Memory B cell (primary cell): ENCODE results near the gene FAM181A.

ENCODE experiments used
- ATAC-seq: fragments of 150-1000 bp; cut with Tn5 transposase; 2 replicates; pipeline ENCODE4 v1.10.0; 2021; ENCODE audit warnings: low read depth, mild to moderate bottlenecking, moderate library complexity
- DNase-seq, 2 donors: peaks; one replicate each; pipeline ENCODE4 v3.0.0; 2022; ENCODE audit warnings: low spot score in 2 of 2
- H3K27ac Mint-ChIP-seq: one replicate; pipeline ENCODE4 v1.8.0; 2022; ENCODE audit warnings: mild to moderate bottlenecking, moderate library complexity, mixed read lengths
- H3K27me3 Mint-ChIP-seq: one replicate; pipeline ENCODE4 v1.8.0; 2022; ENCODE audit warnings: mixed read lengths
- H3K36me3 Mint-ChIP-seq: one replicate; pipeline ENCODE4 v1.8.0; 2022; ENCODE audit warnings: mild to moderate bottlenecking, mixed read lengths
- H3K4me1 Mint-ChIP-seq: one replicate; pipeline ENCODE4 v1.8.0; 2022; ENCODE audit warnings: mixed read lengths
- H3K4me3 Mint-ChIP-seq: one replicate; pipeline ENCODE4 v1.8.0; 2022; ENCODE audit warnings: mild to moderate bottlenecking, moderate library complexity, mixed read lengths
- H3K9me3 Mint-ChIP-seq: one replicate; pipeline ENCODE4 v1.8.0; 2022; ENCODE audit warnings: mixed read lengths

The FAM181A gene

GRCh38 chr14:93926873-93927799 lies at the start of gene FAM181A:
TSS of gene FAM181A (plus strand) at chr14:93927344. CDS start at chr14:93928286, 942 bp downstream.
- Mint-ChIP-seq H3K27ac (no peak within 1 kb of the TSS), H3K27me3 (peaks cover 4% of the 10 kb centered on the region), H3K36me3 (no peaks in the 10 kb centered on the region), H3K4me3 (no peak within 1 kb of the TSS), H3K4me1 (no peaks in the 10 kb centered on the region), H3K9me3 (no peaks in the 10 kb centered on the region)
- DNase-seq (no peak), ATAC-seq (no peak)

DNA sequence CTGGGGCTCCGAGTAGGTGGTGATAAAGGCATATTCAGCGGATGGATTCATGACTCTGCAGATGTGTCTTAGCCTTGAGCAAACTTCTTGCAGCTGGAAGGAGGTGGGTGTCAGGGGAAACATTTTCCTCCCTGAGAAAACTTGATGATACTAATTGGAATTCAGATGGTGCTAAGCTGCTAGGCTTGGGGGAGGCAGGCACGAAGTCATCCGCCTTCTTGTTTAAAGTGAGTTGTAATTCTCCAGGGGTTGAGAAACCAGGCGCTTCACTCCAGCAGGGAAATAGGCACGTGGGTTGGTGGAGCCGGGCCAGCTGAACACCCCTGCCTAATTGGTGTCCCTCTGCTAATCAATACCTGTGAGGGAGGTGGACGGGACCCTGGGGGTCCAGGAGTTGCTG lies 48.9 kb upstream of the FAM181A start:
- DNase-seq, result no peak
- ATAC-seq, result no peak
- peaks cover 5% of the 10 kb centered on the region for H3K4me1 Mint-ChIP-seq
- peaks cover 7% of the 10 kb centered on the region for H3K36me3 Mint-ChIP-seq
- H3K27ac Mint-ChIP-seq, result no peak overlapping the region
- H3K27me3 Mint-ChIP-seq, result peaks cover 11% of the 10 kb centered on the region
- H3K4me3 Mint-ChIP-seq, result no peak overlapping the region
- H3K9me3 Mint-ChIP-seq, result peaks cover 10% of the 10 kb centered on the region

DNA sequence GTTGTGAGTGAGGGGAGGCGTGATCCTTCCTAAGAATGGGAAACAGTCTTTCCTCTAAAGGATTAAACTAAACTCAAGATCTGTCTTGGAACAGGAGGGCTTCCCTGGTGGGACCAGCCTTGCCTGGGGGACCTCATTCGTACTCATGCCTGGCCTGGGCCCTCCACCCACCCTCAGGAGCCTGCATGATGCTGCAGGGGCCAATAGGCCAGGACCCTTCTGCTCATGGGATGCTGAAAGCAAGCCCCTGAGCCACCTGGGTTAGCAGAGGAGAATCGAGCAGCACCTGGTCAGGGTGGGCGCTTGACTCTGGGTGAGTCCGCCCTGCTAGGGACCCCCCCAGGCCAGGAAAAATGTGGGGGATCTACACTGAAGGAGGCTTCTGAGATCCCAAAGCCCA lies 48.3 kb upstream of the FAM181A start:
- ATAC-seq, result no peak
- Mint-ChIP-seq H3K27ac (no peak overlapping the region), H3K4me3 (no peak overlapping the region), H3K36me3 (peaks cover 7% of the 10 kb centered on the region), H3K27me3 (peaks cover 11% of the 10 kb centered on the region), H3K4me1 (peaks cover 5% of the 10 kb centered on the region), H3K9me3 (peaks cover 10% of the 10 kb centered on the region)
- DNase-seq, result no peak

- no peak overlapping the region for H3K27ac Mint-ChIP-seq
- DNase-seq, result no peak
- peaks cover 5% of the 10 kb centered on the region for H3K4me1 Mint-ChIP-seq
- H3K9me3 Mint-ChIP-seq, result peaks cover 8% of the 10 kb centered on the region
- H3K36me3 Mint-ChIP-seq, result peaks cover 4% of the 10 kb centered on the region
- H3K4me3 Mint-ChIP-seq, result no peak overlapping the region
- no peak for ATAC-seq
- H3K27me3 Mint-ChIP-seq, result peaks cover 9% of the 10 kb centered on the region
Measured at GRCh38 chr14:93879362-93879983, 47.7 kb upstream of the FAM181A start.

DNA sequence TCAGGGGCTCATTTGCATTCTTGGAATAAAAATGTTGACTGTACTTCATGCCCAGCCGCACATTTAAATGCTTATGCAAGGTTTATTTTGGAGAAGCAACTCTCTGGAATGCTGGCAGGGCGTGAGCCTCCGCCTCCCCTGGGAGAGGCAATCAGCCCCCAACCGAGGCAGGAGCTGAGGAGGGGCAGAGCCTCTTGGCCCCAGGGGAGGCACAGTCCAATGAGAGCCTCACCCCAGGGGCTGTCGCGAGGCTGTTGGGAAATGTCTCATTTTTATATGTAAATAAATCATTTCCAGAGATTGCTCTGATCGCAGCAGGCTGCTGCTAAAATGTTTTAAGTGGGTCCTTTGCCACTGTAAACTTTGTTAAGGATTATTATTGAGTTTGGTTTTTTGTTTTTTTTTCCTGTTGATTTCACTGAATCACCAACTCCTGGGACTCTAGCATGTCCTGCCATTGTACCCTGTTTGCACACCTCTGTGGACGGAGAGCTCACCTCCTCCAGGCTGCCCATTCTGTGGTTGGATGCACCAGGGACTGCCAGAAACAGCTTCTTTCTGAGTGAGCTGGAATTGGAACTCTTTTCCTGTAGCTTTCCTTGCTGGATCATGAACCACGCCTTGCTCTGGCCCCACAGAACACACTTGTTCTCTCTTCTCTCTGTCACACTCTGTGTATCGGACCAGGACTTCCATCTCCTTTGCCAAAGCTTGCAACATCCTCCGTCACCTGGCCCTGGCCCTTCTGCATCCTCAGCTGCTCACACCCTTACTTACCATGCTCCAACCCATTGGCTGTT lies 46.9 kb upstream of the FAM181A start:
- Mint-ChIP-seq H3K27me3 (peaks cover 13% of the 10 kb centered on the region), H3K27ac (no peak overlapping the region), H3K9me3 (peaks cover 8% of the 10 kb centered on the region), H3K4me1 (peaks cover 5% of the 10 kb centered on the region), H3K36me3 (peaks cover 4% of the 10 kb centered on the region), H3K4me3 (no peak overlapping the region)
- DNase-seq (no peak), ATAC-seq (no peak)

GRCh38 chr14:93884950-93885349 lies 42.2 kb upstream of the FAM181A start:
- DNase-seq, result no peak
- no peak for ATAC-seq
- Mint-ChIP-seq H3K27me3 (peaks cover 15% of the 10 kb centered on the region), H3K9me3 (peaks cover 9% of the 10 kb centered on the region), H3K36me3 (peaks cover 4% of the 10 kb centered on the region), H3K4me1 (peaks cover 5% of the 10 kb centered on the region), H3K27ac (no peak overlapping the region), H3K4me3 (no peak overlapping the region)

GRCh38 chr14:93888995-93889394 lies 38.1 kb upstream of the FAM181A start:
- Mint-ChIP-seq H3K4me1 (no peaks in the 10 kb centered on the region), H3K36me3 (no peaks in the 10 kb centered on the region), H3K9me3 (peaks cover 2% of the 10 kb centered on the region), H3K4me3 (no peak overlapping the region), H3K27ac (no peak overlapping the region), H3K27me3 (peaks cover 20% of the 10 kb centered on the region)
- ATAC-seq (no peak), DNase-seq (no peak)

GRCh38 chr14:93889739-93890483 lies 37.2 kb upstream of the FAM181A start:
- no peak overlapping the region for H3K27ac Mint-ChIP-seq
- no peak overlapping the region for H3K4me3 Mint-ChIP-seq
- H3K36me3 Mint-ChIP-seq, result no peaks in the 10 kb centered on the region
- H3K27me3 Mint-ChIP-seq, result peaks cover 18% of the 10 kb centered on the region
- ATAC-seq, result no peak
- H3K9me3 Mint-ChIP-seq, result peaks cover 2% of the 10 kb centered on the region
- no peak for DNase-seq
- no peaks in the 10 kb centered on the region for H3K4me1 Mint-ChIP-seq

DNA sequence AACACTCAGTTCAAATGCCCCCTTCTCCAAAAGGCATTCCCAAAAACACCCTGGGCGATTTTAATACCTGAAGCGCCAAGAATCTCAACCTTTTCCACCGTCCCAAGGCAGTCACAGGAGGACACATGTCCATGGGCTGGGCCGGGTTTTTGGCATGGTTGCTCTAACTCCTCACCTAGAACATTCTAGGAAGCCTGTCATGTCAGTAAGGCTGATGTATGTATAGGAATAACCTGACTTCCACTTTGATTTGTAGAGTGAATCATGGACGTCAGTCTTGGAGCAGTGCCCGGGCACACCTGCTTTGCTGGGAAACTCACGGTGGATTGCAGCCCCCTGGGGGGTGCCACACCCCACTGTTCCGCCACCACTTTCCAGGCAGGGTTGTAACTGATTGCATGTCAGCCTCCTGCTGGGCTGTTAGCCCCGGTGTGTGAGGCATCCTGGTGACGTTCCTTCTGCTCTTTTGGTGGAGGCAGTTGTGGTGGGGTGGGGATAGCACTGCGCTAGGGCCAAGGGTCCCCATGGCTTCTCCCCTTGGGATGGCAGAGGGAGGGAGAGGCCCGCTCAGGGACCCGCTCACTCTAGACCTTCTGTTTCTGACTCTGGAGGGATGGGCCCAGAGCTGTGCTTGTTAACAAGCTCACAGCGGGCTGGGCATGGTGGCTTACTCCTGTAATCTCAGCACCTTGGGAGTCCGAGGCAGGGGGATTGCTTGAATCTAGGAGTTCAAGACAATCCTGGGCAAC lies 35.2 kb upstream of the FAM181A start:
- Mint-ChIP-seq H3K27me3 (peaks cover 18% of the 10 kb centered on the region), H3K27ac (no peak overlapping the region), H3K9me3 (no peaks in the 10 kb centered on the region), H3K4me3 (no peak overlapping the region), H3K36me3 (no peaks in the 10 kb centered on the region), H3K4me1 (no peaks in the 10 kb centered on the region)
- DNase-seq, result no peak
- no peak for ATAC-seq

DNA sequence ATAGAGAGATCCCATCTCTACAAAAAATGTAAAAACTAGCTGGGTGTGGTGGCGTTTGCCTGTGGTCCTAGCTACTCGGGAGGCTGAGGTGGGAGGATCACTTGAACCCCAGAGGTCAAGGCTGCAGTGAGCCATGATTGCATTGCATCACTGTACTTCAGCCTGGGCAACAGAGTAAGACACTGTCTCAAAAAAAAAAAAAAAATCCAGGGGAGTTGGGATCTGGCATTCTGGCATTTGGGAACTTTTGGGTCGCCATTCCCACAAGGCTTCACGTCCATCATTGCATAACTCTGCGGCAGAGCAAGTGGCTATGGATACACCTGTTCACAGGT lies 34.7 kb upstream of the FAM181A start:
- Mint-ChIP-seq H3K27ac (no peak overlapping the region), H3K36me3 (no peaks in the 10 kb centered on the region), H3K4me1 (no peaks in the 10 kb centered on the region), H3K4me3 (no peak overlapping the region), H3K9me3 (no peaks in the 10 kb centered on the region), H3K27me3 (peaks cover 19% of the 10 kb centered on the region)
- DNase-seq, result no peak
- no peak for ATAC-seq

GRCh38 chr14:93892923-93893558 lies 34.1 kb upstream of the FAM181A start:
- Mint-ChIP-seq H3K27ac (no peak overlapping the region), H3K27me3 (peaks cover 18% of the 10 kb centered on the region), H3K9me3 (no peaks in the 10 kb centered on the region), H3K4me3 (no peak overlapping the region), H3K36me3 (no peaks in the 10 kb centered on the region), H3K4me1 (no peaks in the 10 kb centered on the region)
- ATAC-seq (peak; percentile 53), DNase-seq (peak; percentile 69 to 79)

- ATAC-seq (no peak), DNase-seq (no peak)
- no peaks in the 10 kb centered on the region for H3K4me1 Mint-ChIP-seq
- H3K36me3 Mint-ChIP-seq, result no peaks in the 10 kb centered on the region
- H3K27me3 Mint-ChIP-seq, result peaks cover 18% of the 10 kb centered on the region
- H3K27ac Mint-ChIP-seq, result no peak overlapping the region
- no peaks in the 10 kb centered on the region for H3K9me3 Mint-ChIP-seq
- no peak overlapping the region for H3K4me3 Mint-ChIP-seq
Measured at GRCh38 chr14:93893661-93894261, 33.4 kb upstream of the FAM181A start.
